LNCaP clone FGC (cell line): Measurements from ENCODE around the gene CDK8.

ENCODE experiments used
- DNase-seq: peaks from one replicate; pipeline ENCODE4 v3.0.0-alpha.2; 2011; ENCODE audit warnings: low read depth
- H3K4me3 ChIP-seq: 2 replicates; pipeline ENCODE4 v1.5.1; 2011; ENCODE audit warnings: mild to moderate bottlenecking, low read depth, low read length, control low read depth
- CTCF ChIP-seq: IDR thresholded peaks from 2 replicates; pipeline ENCODE4 v1.5.1; 2012; ENCODE audit warnings: mild to moderate bottlenecking; ENCODE audit not compliant: control insufficient read depth, insufficient read depth; ENCODE audit errors: extremely low read depth

CDK8 gene

GRCh38 chr13:26445092-26445491, 191.2 kb downstream of the CDK8 start:
- H3K4me3 ChIP-seq, result no peak overlapping the region
- no peak for DNase-seq
- TF ChIP-seq CTCF, result no peak

GRCh38 chr13:26446751-26447150, 192.8 kb downstream of the CDK8 start:
- DNase-seq, result no peak
- no peak overlapping the region for H3K4me3 ChIP-seq
- TF ChIP-seq CTCF, result no peak

GRCh38 chr13:26448032-26448431, 194.1 kb downstream of the CDK8 start:
- no peak overlapping the region for H3K4me3 ChIP-seq
- no peak for TF ChIP-seq CTCF
- no peak for DNase-seq

- no peak for DNase-seq
- H3K4me3 ChIP-seq, result no peak overlapping the region
- no peak for TF ChIP-seq CTCF
Measured at GRCh38 chr13:26449063-26449848, 195.3 kb downstream of the CDK8 start.
